ENCODE measurements around the gene PLPPR3.

The PLPPR3 gene

DNA sequence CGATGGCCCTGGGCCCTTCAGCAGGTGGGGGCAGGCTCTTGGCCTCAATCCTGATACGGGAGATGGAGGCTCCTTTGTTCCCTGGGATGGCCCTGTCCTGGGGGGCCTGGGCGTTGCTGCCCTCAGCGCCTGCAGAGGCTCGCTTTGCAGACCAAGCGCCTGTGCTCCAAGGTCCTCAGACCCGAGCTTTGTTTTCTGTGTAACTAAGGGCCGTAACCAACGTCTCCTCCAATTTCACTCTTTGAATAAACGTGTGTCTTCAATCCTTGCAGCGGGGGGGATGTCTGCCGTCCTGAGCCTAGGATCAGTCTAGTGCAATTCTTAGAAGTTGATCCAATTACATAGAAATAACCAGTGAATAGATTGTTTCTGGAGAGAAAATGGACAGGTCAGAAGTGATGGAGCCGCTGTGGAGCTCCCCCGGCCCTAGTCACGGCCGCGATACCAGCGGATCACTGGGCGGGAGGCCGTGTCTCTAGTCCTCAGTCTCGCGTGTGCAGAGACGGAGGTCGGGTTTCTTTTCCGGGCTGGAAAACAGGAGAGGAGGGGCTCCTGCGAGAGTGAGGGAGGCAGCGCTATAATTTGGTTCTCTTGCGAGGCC is 19.2 kb downstream of the PLPPR3 start:
- TF ChIP-seq GATA2 (IDR thresholded peaks at IDR 0.05; ENCODE audit: low read depth, low read length) (no peak), GATA3 (IDR thresholded peaks at IDR 0.05; ENCODE audit: low read depth, low read length) (no peak)

DNA sequence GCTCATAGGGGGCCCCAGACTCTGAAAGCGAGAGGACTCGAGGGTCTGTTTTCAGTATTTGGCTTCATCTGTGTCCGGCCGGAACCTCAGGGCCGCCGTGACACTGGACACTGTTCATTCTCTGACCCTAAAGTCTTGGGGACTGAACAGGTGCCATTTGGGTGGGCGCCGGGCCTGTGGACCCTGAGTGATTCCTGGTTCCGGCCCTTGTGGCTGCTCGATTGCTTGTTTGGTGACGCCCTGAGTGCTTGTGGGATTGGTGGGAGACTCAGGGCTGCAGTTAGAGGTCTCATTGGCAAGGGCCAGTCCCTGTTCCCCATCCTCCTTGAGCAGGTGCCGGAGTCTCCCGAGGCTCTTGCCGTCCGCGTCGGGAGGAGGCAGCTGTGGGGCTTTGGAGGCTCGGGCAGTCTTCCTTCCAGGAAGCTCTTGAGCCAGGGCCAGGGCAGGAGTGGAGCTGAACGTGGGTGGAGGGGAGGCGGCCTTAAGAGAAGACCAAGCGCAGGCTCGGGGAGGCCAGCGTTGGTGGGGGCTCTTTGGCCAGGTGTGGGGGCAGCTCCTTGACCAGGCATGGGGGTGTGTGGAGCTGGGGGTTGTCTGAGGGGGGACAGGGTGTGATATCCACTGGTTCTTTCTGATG is 19.8 kb downstream of the PLPPR3 start:
- TF ChIP-seq GATA2 (IDR thresholded peaks at IDR 0.05; ENCODE audit: low read depth, low read length): no peak

GRCh38 chr19:801030-801860 is 20.5 kb downstream of the PLPPR3 start:
- no peak for TF ChIP-seq GATA3 (IDR thresholded peaks at IDR 0.05; ENCODE audit: low read depth, low read length)
- TF ChIP-seq GATA2 (IDR thresholded peaks at IDR 0.05; ENCODE audit: low read depth, low read length): no peak

GRCh38 chr19:800360-801029 is 21.3 kb downstream of the PLPPR3 start:
- TF ChIP-seq GATA3 (IDR thresholded peaks at IDR 0.05; ENCODE audit: low read depth, low read length): no peak
- TF ChIP-seq GATA2 (IDR thresholded peaks at IDR 0.05; ENCODE audit: low read depth, low read length): peak; percentile 88

DNA sequence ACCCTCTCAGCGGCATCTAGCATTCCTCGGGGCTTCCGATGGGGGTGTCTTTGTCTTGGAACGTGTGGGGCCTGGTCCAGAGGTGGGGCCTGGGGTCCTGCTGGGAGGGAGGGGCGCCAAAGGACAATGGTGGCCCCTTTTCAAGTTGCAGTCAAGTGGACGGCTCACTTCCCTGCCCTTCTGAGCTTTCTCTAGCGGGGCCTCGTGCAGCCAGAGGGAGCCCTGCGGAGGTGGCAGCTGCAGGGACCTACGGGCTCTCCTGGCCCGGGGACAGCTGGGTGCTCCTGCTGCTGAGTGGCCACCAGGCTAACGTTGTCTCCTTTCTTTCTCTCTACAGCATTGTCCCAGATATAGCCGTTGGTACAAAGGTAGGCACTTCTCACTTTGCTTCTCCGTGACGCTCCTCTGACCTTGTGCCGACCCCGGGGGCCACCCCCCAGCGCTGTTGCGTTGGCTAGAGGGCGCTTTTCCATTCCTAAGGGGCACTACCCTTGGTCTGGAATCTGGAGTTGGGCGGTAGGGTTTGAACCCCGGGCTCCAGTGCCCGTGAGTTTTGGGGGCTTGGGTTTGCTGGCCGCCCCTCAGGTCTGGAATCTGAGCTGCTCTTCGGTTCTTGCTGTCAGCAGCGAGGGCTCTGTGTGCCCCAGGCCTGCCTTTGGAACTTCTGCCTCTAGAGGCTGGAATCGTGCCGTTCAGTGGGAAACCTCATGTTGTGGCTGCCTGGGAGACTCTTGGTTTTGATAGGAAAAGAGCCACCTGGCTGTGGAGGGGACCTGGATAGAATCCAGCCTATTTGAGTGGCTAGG is 22.5 kb downstream of the PLPPR3 start:
- no peak for TF ChIP-seq GATA3 (IDR thresholded peaks at IDR 0.05; ENCODE audit: low read depth, low read length)
- TF ChIP-seq GATA2 (IDR thresholded peaks at IDR 0.05; ENCODE audit: low read depth, low read length): no peak

DNA sequence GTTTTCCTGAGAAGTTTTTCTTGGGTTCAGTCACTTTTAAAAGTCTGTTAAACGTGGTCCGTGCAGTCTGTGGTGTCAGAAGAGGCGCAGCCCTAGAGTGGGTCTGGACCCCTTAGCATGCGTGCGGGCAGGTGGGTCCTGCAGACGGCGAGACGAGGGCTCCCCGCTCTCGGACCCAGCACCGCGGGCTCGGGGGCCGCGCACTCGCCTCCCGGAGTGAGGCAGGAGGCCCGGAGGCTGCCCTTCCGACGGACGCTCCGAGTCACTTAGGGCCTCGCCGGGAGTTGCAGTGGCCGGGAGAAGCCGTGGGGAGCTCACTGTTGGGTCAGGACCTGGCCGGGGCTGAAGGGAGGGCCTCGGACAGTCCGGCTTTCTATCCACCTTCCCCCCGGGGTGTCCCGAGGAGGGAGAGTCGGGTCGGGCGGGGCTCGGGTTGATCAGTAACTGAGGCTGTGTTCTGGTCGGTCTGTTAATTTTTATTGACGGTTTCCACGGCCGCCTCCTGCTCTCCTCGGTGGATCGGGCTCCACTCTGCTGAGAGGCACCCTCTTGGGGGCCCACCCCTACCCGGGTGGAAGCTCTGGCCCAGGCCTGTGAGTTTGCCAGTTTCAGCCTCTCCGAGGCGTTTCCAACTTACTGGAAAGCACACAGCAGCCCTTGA is 23.2 kb downstream of the PLPPR3 start:
- TF ChIP-seq GATA2 (IDR thresholded peaks at IDR 0.05; ENCODE audit: low read depth, low read length): no peak
- TF ChIP-seq GATA3 (IDR thresholded peaks at IDR 0.05; ENCODE audit: low read depth, low read length): no peak

- no peak for TF ChIP-seq GATA3 (IDR thresholded peaks at IDR 0.05; ENCODE audit: low read depth, low read length)
- TF ChIP-seq GATA2 (IDR thresholded peaks at IDR 0.05; ENCODE audit: low read depth, low read length): no peak
Measured at GRCh38 chr19:797528-798414, 24.0 kb downstream of the PLPPR3 start.

DNA sequence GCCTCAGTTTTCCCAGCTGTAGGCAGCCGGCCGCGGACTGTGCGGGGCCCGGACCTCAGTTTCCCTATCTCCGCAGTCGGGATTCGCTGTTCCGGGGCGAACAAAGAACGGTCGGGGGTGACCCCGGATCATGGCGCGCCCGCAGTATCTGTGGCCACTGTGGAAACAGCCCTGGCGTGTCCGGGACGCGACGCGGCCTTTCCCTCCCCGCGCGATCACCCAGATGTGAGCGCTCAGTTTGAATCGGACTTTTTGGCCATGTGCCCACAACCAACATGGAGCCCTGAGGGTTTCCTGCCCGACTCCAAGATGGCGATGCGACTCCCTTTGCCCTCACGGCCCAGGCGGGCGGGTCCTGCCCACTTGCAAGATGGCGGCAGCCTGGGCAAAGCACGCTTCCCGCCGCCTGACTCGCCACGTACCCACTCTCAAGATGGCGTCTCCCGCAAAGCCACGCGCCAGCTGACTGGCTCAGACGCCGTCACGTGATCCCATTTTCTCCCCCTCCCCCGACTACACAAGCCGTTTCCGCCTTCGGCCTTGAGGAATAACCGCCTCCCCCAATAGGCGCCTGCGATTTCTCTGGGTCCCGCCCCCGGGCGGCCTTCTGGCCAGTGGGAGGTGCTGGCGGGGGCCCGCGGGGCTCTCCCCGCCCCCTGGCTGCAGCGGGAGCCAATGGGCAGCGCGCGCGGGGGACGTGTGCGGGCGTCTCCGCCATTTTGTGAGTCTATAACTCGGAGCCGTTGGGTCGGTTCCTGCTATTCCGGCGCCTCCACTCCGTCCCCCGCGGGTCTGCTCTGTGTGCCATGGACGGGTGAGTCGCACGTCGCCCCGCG is 24.8 kb downstream of the PLPPR3 start, which contains the start of gene PTBP1:
Gene PTBP1, plus strand, starts transcription at position 761 of the 836 bp plus-strand sequence. Its CDS starts 46 bp downstream, at position 807.
- TF ChIP-seq GATA3 (IDR thresholded peaks at IDR 0.05; ENCODE audit: low read depth, low read length) (no peak), GATA2 (IDR thresholded peaks at IDR 0.05; ENCODE audit: low read depth, low read length) (no peak)

GRCh38 chr19:795691-796581 is 25.8 kb downstream of the PLPPR3 start:
- TF ChIP-seq GATA2 (IDR thresholded peaks at IDR 0.05; ENCODE audit: low read depth, low read length) (no peak), GATA3 (IDR thresholded peaks at IDR 0.05; ENCODE audit: low read depth, low read length) (no peak)

GRCh38 chr19:795073-795611 is 26.6 kb downstream of the PLPPR3 start:
- TF ChIP-seq GATA2 (IDR thresholded peaks at IDR 0.05; ENCODE audit: low read depth, low read length): no peak
- TF ChIP-seq GATA3 (IDR thresholded peaks at IDR 0.05; ENCODE audit: low read depth, low read length): no peak

All from SH-SY5Y (cell line).